Smooth muscle cell (in vitro differentiated cells): Measurements from ENCODE around the gene CD101. TPM values are rescaled to one million over a fixed set of nuclear protein-coding genes. Genes with fewer than 3 reads are reported as not detected.

Experiments used
- DNase-seq: peaks from one replicate; lab custom pipeline; 2025; ENCODE audit not compliant: unreplicated experiment; lab: John Stamatoyannopoulos, UW
- H2AFZ ChIP-seq: fragments of 200-600 bp; sonication (generic); 2 replicates; pipeline ENCODE4 v1.6.0; 2016; ENCODE audit warnings: antibody characterized with exemption, low read depth, mild to moderate bottlenecking
- H3F3A ChIP-seq: fragments of 200-600 bp; sonication (generic); 2 replicates; pipeline ENCODE4 v1.6.0; 2017; ENCODE audit warnings: antibody characterized with exemption, low read depth
- H3K27ac ChIP-seq: fragments of 200-600 bp; sonication (generic); 2 replicates; pipeline ENCODE4 v1.5.1; 2016; ENCODE audit warnings: low read depth, mild to moderate bottlenecking
- H3K27me3 ChIP-seq: fragments of 200-600 bp; sonication (generic); 2 replicates; pipeline ENCODE4 v1.6.1; 2016; ENCODE audit warnings: low read depth, mild to moderate bottlenecking
- H3K36me3 ChIP-seq: fragments of 200-600 bp; sonication (generic); 2 replicates; pipeline ENCODE4 v1.5.1; 2016; ENCODE audit warnings: low read depth
- H3K4me1 ChIP-seq: fragments of 200-600 bp; sonication (generic); 2 replicates; pipeline ENCODE4 v1.5.1; 2016; ENCODE audit warnings: low read depth
- H3K4me2 ChIP-seq: fragments of 200-600 bp; sonication (generic); 2 replicates; pipeline ENCODE4 v1.6.0; 2016; ENCODE audit warnings: mild to moderate bottlenecking
- H3K4me3 ChIP-seq: fragments of 200-600 bp; sonication (generic); 2 replicates; pipeline ENCODE4 v1.5.1; 2016; ENCODE audit warnings: mild to moderate bottlenecking
- H3K79me2 ChIP-seq: fragments of 200-600 bp; sonication (generic); 2 replicates; pipeline ENCODE4 v1.6.0; 2016; ENCODE audit warnings: low read depth, mild to moderate bottlenecking
- H3K9ac ChIP-seq: fragments of 200-600 bp; sonication (generic); 2 replicates; pipeline ENCODE4 v1.6.0; 2016; ENCODE audit warnings: low read depth
- H3K9me3 ChIP-seq: fragments of 200-600 bp; sonication (generic); replicated peaks from 2 replicates; pipeline ENCODE4 v1.5.1; 2016; ENCODE audit warnings: low read depth
- H4K20me1 ChIP-seq: fragments of 200-600 bp; sonication (generic); 2 replicates; pipeline ENCODE4 v1.6.0; 2016; ENCODE audit warnings: low read depth
- CTCF ChIP-seq: fragments of 200-600 bp; sonication (generic); IDR thresholded peaks from 2 replicates; pipeline ENCODE4 v1.5.1; 2017; ENCODE audit warnings: borderline replicate concordance, mild to moderate bottlenecking, antibody characterized with exemption; ENCODE audit not compliant: insufficient read depth, poor library complexity, severe bottlenecking
- WGBS: methylation state at CpG from one replicate; pipeline ENCODE4 v1.1.7; 2016; ENCODE audit warnings: low lambda C conversion rate; 5-methylcytosine and 5-hydroxymethylcytosine counted together
- polyA plus RNA-seq: library from polyadenylated mRNA; unstranded; fragments of >200 nt; fragmentation: Nextera tagmentation; extraction: Ambion mirVana; gene quantifications from 2 replicates; pipeline ENCODE4 v1.2.1, GENCODE V29; 2016
- total RNA-seq: library from RNA; depleted of rRNA; stranded (reverse); fragments of >200 nt; gene quantifications from 2 replicates; pipeline ENCODE4 v1.2.3, GENCODE V29; 2014

The CD101 gene
- total and polyA plus RNA-seq, 2 experiments from 2014 or later = 0.85 to 2.0 TPM

- no peak for TF ChIP-seq CTCF
- no peaks in the 10 kb centered on the region for H3K4me1 ChIP-seq
- no peaks in the 10 kb centered on the region for H3F3A ChIP-seq
- no peak overlapping the region for H3K27ac ChIP-seq
- H4K20me1 ChIP-seq = no peaks in the 10 kb centered on the region
- H3K4me3 ChIP-seq = no peak overlapping the region
- H3K27me3 ChIP-seq = no peaks in the 10 kb centered on the region
- no peak for DNase-seq
- no peaks in the 10 kb centered on the region for H3K9me3 ChIP-seq
- H3K79me2 ChIP-seq = no peaks in the 10 kb centered on the region
- no peaks in the 10 kb centered on the region for H3K36me3 ChIP-seq
- no peak overlapping the region for H3K4me2 ChIP-seq
- no peak overlapping the region for H3K9ac ChIP-seq
- H2AFZ ChIP-seq = no peak overlapping the region
- WGBS = 87% methylated on average over 2 of the region's 2 CpGs
Observed at GRCh38 chr1:117003223-117003875, 1.8 kb downstream of the CD101 start.

GRCh38 chr1:117007719-117008013 lies 6.1 kb downstream of the CD101 start:
- H3F3A ChIP-seq = no peaks in the 10 kb centered on the region
- H3K4me1 ChIP-seq = peaks cover 3% of the 10 kb centered on the region
- H3K36me3 ChIP-seq = no peaks in the 10 kb centered on the region
- no peaks in the 10 kb centered on the region for H3K9me3 ChIP-seq
- TF ChIP-seq CTCF = no peak
- H3K4me2 ChIP-seq = no peak overlapping the region
- DNase-seq = no peak
- H3K27ac ChIP-seq = no peak overlapping the region
- no peaks in the 10 kb centered on the region for H3K79me2 ChIP-seq
- H2AFZ ChIP-seq = no peak overlapping the region
- H3K4me3 ChIP-seq = no peak overlapping the region
- H3K27me3 ChIP-seq = no peaks in the 10 kb centered on the region
- no peaks in the 10 kb centered on the region for H4K20me1 ChIP-seq
- whole genome bisulfite sequencing = 78% methylated on average over 2 of the region's 2 CpGs
- H3K9ac ChIP-seq = no peak overlapping the region

GRCh38 chr1:117008656-117009055 lies 7.1 kb downstream of the CD101 start:
- Histone ChIP-seq H3K4me1 (peaks cover 3% of the 10 kb centered on the region), H3K27ac (no peak overlapping the region), H2AFZ (no peak overlapping the region), H3K4me2 (no peak overlapping the region), H3K4me3 (no peak overlapping the region), H3K9me3 (no peaks in the 10 kb centered on the region), H3K9ac (no peak overlapping the region), H3F3A (no peaks in the 10 kb centered on the region), H3K27me3 (no peaks in the 10 kb centered on the region), H3K36me3 (no peaks in the 10 kb centered on the region), H3K79me2 (no peaks in the 10 kb centered on the region), H4K20me1 (no peaks in the 10 kb centered on the region)
- WGBS = 33% methylated on average over 2 of the region's 2 CpGs
- TF ChIP-seq CTCF = no peak
- no peak for DNase-seq

- no peaks in the 10 kb centered on the region for H3F3A ChIP-seq
- no peaks in the 10 kb centered on the region for H4K20me1 ChIP-seq
- WGBS = 74% methylated on average over 3 of the region's 3 CpGs
- DNase-seq = no peak
- H3K4me3 ChIP-seq = no peak overlapping the region
- no peak for TF ChIP-seq CTCF
- H3K4me1 ChIP-seq = peaks cover 3% of the 10 kb centered on the region
- H3K4me2 ChIP-seq = no peak overlapping the region
- H3K27me3 ChIP-seq = no peaks in the 10 kb centered on the region
- no peak overlapping the region for H3K9ac ChIP-seq
- H3K27ac ChIP-seq = no peak overlapping the region
- H2AFZ ChIP-seq = no peak overlapping the region
- H3K9me3 ChIP-seq = no peaks in the 10 kb centered on the region
- no peaks in the 10 kb centered on the region for H3K36me3 ChIP-seq
- H3K79me2 ChIP-seq = no peaks in the 10 kb centered on the region
Observed at GRCh38 chr1:117009132-117009531, 7.6 kb downstream of the CD101 start.
